Stimulated activated CD8-positive, alpha-beta memory T cell treated with anti-CD3 and anti-CD28 coated beads, Interleukin-2, amount 100 ng/mL, for 1 hour (primary cell): ENCODE results near the gene ABCC4.

Experiments used
- DNase-seq, 2 donors: peaks; one replicate each; pipeline ENCODE4 v3.0.0-alpha.2; 2020; ENCODE audit warnings: low read depth in 2 of 2

Gene ABCC4

DNA sequence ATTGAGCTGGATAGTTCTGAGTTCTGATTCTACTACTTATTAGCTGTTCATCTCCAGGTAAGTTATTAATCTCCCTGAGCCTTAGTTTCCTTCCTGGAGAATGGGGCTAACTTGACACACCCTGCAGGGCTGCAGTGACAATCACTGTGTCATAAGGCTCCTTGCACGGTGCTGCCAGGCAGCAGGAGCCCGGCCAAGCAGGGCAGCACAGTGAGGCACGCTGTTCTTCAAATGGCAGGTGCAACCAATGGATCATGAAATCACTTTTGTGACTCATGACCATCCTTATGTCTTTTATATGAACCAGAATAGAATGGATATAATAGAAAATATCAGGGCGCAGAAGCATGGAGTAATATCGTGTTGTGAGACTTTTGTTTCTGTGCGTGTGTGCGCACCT, 242.6 kb downstream of the ABCC4 start:
- DNase-seq, result no peak

DNA sequence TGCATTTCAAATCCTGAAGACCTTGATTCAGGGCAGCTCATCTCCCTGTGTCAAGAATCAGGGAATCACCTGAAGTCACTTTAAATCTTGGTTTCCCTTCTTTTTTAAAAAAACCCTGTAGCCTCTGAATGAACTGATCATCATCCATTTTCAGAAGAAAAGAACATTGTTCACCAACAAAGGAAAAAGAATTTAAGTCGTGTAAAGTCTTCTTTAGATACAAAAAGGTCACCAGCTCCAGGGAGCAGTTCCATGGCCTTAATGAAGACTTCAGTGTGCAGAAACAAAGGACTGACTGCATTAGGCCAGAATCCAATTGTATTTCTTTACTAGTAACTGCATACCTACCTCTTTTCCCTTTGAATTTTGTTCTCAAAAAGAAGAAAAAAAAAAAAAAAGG, 245.0 kb downstream of the ABCC4 start:
- no peak for DNase-seq

DNA sequence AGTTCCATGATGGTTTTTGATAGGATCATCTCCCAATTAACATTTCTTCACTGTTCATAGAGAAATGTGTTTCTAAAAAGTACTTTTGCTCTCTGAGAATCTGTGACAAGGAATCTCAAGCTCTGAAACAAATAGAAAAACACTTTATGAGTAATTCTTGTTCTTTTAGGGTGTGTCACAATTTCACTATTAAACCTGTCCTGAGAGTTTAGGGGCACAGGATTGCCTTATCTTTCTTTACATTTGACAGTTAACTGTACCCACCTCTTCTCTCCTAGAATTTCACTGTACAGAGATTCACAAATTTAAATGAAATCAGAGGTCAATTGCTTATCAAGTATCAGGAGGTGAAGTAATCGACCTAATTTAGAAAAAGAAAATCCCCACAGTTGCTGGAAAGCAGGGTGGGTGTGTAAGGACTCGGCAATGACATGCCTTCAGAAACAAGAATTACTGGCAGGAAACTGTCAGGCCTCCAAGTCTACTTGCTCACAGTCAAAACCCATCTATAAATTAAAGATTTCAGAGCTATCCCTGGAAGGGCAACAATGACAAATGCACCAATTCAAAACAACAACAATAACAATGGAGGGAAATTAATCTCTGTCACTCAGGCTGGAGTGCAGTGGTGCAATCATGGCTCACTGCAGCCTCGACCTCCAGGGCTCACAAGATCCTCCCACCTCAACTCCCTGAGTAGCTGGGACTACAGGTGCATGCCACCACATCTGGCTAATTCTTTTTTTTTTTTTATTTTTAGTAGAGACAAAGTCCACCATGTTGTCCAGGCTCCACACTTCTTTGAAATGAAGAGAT, 250.2 kb downstream of the ABCC4 start:
- DNase-seq, result no peak

DNA sequence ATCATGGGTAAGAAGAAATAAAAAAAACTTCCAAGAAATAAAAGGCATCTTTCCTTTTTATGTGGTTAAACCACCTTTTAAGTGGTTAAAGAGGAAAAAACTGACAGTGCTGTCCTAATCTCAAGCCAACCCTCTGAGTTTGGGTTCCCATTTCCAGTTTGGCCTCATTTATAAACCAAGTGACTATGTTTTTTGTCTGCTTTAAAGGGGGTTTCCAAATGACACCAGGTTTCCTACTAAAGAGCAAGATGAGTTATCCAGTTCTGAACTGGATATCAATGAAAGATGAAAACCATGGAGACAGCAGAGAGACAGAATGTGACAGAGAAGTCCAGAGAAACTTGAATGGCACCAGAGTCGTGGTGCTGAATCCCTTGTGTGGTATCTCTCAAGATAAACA, 251.5 kb downstream of the ABCC4 start:
- DNase-seq, result no peak

DNA sequence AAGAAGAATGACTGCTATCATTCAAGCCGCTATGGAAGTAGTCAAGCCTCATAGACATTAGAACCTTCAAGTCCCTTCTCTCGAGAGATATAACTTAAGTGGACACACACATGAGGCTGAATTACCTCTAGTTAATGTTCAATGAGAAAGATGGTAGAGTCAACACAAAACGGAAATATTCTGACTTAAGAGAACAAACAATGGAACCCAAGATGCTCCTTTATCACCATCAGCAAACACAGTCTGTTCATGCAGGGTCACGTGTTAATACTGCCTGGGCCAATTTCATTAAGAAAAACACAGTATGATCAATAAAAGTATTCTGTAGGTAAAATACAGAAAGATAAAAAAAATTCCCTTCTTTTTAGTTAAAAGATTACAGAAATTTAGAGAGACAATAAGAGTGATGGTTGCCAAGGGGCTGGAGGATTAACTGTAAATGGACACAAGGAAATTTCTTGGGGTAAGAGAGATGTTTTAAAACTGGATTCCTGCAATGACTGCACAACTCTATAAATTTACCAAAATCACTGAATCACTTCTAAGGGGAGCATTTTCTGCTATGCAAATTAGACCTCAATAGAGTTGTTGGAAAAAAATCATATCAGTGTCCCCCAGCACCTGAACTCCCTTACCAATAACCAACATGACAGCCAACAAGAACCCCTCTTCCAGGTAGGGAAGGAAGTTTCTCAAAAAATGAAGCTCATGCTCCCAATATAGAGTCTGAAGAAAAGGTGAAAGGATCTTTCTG, 256.6 kb downstream of the ABCC4 start:
- no peak for DNase-seq

DNA sequence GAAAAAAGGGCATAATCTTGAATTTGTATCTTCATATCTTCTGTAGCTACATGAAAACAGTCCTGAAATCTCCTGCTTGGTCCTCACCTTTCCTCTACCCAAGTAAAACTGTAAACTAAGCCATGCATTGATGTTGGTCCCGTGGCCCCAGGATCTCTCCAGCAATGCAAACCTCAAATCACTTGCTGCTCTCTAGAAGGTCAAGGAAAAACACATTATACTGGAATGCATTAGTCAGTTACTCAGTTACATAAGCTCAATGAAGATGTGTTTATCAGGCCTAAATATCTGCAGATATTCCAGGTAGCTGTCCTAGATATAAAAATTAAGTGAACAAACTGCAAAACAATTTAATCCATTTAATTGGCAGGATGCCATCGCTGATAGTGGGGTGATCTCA, 261.8 kb downstream of the ABCC4 start:
- DNase-seq, result no peak

DNA sequence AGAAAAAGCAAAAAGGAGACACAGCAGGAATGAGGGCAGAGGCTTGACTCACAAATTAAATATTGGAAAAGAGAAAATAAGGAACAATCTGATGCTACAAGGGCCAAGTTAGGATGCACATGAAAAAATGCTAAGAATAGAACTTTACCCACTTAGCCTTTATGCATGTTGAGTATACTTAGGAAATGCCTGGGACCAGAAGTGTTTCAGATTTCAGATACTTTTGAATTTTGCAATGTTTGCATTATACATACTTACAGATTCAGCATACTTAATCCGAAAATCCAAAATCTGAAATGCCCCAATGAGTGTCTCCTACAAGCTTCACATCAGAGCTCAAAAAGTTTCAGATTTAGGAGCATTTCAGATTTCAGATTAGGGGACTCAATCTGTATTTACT, 262.3 kb downstream of the ABCC4 start:
- no peak for DNase-seq

DNA sequence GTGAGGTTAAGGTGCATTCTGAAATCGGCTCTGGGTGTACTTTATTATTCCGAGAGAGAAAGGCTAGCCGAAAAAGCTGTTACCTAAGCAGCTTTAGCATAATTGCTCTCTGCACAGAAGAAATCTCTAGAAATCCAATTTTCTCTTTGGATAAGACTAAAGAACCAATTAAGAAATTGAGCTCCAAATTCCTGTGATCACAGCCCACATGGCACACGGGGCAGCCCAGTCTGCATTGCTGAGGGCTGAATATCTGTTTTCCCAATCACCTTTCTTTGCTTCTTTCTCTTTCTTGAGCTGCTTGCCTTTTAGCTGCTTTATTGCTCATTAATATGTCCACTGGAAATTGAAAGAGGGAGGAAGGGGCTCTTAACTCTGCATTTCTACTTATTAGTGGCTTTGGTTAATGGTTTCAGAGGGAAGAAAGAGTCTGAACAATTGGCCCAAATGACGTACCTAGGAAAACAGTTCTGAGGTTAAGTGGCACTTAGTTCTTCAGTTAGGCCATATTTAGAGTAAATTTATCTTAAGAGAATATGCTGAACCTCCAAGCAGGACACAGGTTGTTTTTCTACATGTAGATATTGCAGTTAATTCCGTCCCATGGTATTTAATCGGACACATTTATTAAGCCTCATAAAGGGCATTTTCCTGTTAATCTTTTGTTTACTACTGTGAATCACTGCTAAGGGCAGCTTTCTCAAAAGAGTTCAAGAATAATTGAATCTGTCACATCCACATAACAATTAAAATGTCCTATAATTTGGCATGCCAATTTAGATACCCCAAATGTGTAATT, 265.7 kb downstream of the ABCC4 start:
- no peak for DNase-seq

DNA sequence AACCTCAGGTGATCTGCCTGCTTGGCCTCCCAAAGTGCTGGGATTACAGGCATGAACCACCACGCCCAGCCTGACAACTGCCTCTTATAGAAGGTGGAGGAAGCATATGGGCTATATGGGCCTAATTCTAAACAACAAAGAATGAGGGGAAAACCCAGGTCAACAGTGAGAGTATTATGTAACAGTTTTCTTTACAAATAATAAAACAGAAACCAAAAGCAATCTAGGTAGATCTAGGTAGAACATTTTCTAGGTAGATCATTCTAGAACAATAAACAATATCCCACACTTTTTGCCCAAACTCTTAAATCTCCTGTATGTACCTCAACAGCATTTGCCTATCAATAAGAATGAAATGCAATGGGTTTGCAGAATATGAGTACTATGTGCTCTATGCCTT, 267.4 kb downstream of the ABCC4 start:
- no peak for DNase-seq

DNA sequence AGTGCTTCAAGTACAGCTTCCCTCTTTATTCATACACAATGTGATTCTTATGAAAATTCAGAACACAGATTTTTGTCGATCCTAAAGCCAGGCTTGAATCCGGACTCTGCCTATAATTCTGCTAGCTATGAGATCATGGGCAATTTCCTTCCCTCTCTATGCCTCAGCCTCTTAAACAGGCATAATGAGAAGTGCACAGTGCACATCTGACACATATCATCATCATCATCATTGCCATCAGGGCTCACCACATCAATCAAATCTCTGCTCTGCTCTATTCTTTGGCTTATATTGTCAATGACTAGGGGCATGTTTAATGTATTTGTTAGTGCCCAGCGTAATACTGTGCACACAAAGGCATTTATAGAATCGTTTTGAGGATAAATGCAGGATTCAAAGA, 269.1 kb downstream of the ABCC4 start:
- no peak for DNase-seq

DNA sequence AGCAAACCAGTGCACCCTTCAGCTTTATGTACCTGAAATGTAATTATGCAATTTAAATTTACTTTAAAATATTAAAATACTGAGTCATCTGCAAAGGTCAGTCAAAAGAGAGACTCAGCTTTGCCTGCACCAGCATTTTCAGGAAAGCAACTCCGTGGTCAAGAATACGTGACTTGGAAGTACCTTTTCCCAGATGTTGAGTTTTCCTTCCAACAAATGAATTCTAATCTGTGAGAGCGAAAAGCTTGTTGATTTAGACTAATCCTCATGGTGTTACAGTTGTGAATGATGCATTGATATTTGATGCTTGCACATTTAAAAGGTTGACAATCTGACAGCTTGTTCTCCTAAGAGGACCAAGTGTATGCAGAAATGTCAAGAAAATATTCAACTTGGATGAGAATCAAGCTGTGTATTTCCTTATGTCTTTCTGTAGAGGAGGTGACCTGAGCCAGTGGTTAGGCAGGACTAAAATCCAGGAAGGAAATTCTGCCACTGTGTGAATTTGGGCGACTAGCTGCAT, 270.4 kb downstream of the ABCC4 start:
- DNase-seq, result no peak

DNA sequence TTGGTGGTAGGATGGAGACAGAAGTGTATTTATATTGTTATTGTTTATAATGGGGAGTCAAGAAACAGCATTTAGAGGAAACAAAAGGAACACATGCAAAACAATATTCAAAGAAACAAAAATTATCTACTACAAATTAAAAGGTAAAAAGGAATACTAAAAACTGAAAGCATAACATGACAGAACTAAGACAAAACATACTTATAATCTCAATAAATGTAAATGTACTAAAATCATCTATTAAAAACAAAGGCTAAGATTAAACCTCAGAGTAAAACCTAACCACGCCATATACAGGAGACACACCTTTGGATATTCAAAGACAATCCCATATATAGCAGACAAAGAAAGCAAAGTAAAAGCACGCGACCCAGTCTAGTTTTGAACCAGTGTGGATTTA, 273.6 kb downstream of the ABCC4 start:
- DNase-seq, result no peak

DNA sequence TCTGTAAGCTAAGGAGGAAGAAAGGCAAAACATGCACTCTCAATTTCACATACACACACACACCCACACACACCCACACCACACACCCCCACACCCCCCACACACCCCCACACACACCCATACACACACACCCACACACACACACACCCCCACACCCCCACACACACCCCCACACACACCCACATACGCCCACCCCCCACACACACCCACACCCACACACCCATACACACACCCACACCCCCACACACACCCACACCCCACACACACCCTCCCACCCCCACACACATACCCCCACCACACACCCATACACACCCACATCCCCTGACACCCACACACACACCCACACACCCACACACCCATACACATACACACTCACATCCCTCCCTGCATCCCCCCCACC, 276.1 kb downstream of the ABCC4 start:
- no peak for DNase-seq

DNA sequence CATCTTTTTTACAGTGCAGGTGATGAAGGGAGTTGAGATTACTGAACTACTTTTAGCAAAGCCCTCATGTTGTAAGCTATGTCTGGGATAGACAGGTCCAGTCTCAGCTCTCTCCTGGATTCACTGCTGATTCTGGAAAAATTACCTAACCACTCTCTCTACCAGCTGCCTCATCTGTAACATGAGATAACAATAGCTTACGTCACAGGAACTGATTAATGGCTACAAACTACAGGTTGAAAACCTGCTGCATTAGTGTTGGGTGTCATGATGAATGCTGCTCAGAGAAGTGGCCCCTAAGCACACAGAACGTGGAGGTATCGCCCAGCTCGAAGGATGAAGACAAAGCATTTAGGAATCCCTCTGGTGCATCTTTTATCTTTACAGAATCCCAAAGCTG, 277.8 kb downstream of the ABCC4 start:
- DNase-seq, result no peak

DNA sequence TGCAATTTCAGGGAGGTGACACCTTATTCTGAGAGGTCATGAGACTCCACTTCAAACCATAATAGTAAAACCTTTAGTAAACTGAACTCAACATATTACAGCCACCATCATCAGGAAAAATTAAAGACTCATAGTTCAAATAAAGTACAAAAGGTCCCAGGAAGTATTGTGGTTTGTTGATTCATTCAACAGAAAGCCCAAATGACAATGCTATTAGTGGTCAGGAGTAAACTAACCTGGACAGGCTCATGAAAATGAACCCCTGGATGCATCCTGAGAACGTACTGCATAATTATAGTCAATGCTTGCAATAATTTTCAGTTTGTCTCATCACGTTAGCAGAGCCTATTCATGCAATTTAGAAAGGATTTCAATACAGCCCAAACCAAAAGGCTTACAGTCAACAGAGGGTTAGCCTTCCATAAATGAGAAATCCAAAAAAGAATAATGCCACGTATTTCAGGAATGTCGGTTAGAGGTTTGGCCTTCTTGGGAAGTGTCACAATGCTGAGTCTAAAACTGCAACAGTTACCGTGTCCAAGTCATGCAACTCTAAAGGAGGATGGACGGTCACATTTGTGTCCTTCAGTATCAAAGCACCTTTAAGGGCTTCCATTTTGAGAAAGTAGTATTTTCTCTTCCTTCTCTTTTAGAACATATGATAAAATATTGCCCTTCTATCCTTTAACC, 280.8 kb downstream of the ABCC4 start:
- no peak for DNase-seq

DNA sequence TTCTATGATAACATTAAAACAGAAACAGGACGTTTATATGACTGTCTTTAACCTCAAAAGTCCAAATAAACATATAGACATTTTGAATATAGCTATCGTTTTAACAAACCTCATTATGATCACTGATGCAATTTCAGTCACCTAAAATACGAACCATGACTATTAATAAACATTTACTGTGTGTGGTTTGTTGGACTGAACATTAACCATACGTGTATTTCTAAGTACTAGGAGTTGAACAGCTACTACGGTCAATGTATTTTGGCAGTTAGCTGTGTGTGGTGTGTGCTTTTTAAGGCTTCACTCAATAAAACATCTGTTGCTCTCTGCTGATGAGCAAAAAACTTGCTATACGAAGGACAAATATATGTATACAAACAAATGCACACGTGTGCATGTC, 281.4 kb downstream of the ABCC4 start:
- DNase-seq, result no peak

DNA sequence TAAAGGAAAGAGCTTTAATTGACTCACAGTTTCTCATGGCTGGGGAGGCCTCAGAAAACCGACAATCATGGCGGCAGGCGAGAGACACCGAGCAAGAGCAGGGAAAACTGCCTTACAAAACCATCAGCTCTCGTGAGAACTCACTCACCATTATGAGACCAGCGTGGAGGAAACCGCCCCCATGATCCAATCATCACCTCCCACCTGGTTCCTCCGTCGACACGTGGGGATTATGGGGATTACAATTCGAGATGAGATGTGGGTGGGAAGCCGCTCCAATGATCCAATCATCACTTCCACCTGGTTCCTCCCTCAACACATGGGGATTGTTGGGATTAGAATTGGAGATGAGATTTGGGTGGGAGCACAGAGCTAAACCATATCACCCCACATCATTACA, 293.9 kb downstream of the ABCC4 start:
- no peak for DNase-seq

DNA sequence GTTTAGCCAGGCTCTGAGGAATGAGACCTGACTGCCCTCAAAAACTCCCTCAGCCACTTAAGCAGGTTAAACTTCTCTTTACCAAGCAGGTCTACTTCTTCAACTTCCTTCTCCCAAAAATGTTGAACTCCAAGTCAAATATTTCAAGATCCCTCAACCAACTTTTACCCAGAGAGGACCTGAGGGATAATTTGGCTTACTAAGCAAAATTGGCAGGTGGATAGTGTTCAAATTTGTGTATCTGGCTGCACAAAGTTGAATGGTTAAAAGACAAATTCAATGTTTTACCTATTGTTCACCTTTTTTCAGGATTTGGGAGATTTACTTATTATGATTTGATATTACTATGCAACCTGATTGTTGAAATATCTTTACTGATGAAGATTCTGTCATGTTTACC, 296.0 kb downstream of the ABCC4 start:
- DNase-seq, result no peak

DNA sequence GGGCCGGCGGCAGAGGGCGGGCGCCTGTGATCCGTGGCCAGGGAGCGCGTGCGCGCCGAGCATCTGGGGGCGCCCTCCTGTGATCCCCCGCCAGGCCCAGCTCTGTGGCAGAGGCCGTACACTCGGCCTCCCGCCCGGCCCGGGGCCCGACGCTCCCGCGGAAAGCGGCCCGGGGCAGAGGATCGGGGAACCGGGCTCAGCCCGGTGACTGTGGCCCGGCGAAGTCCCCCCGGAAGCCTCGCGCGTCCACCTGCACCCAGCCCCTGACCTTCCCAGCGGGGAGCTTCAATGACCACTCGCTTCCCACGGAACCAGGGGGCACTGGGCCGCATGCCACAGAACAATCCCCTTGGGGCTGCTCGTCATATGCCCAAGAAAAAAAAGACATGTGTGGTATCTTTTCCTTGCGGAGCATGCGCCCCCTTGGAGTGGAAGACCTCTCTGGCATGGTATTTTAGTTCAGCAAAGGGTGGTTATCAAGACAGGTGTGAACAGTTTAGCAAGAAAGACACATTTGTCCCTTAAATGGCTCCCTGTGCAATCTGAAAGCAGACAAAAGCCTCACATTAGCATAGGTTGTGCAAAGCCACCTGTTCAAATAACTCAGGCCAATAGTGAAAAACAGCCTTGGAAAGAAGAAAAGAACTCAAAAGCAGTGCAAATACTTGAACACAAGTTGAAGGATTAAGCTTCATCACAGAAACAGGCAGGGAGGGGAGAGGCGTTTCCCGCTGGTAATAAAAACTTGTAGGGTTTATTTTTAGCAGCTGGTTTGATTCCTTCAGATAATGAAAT, 298.0 kb downstream of the ABCC4 start:
- no peak for DNase-seq

DNA sequence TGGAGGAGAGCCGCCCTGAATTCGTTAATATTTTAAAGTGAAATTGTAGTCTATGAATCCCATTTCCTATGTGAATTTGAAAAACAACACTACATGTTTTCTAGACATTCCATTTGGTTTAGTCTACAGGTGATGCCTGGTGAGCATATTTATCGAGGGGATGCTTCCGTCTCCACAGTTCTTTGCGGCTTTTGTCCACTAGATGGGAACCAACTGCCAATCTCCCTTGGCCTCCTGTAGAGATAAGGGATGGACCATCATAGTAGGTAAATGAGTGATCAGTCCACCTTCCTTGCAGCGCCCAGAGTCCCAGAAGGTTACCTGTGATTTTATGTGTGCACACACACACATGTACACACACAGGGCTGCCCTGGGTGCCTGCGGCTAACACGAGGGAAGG, 299.1 kb downstream of the ABCC4 start:
- no peak for DNase-seq

DNA sequence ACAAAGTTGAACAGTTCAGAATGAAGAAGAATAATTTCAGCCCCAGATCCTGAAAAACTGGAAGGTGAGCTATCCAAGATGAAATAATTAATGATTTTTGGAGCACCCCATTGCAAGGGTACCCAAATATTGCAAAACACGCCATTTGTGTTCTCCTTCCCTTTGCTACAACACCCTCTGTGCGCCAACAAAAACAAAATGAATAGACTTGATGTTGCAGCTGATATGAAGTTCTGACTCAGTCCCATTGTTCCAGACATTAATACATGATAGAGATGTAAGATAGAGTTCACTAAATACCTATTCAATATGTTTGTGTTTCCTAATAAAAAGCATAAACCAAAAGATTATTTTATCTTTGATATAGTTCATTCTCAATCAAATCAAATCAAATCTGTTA, 301.4 kb downstream of the ABCC4 start:
- no peak for DNase-seq
